Measurements from ENCODE around the gene AQP2. TPM values are rescaled to one million over a fixed set of nuclear protein-coding genes. Genes with fewer than 3 reads are reported as not detected.

The AQP2 gene
- total RNA-seq, 1 experiment from 2014 or later = not detected

GRCh38 chr12:49985981-49986380 is 35.4 kb downstream of the AQP2 start:
- no peaks in the 10 kb centered on the region for H3K79me2 ChIP-seq (ENCODE audit: insufficient read depth, low read length)
- no peak for TF ChIP-seq SIN3A (IDR thresholded peaks at IDR 0.05; ENCODE audit: low read depth)
- TF ChIP-seq RAD21 (IDR thresholded peaks at IDR 0.05; ENCODE audit: low read depth) = no peak
- TF ChIP-seq YY1 (IDR thresholded peaks at IDR 0.05; ENCODE audit: extremely low read depth, insufficient replicate concordance, low read depth, low read length) = no peak
- TF ChIP-seq CBX3 (IDR thresholded peaks at IDR 0.05; ENCODE audit: low read depth) = no peak
- TF ChIP-seq ZFX (IDR thresholded peaks at IDR 0.05) = no peak
- no peak for TF ChIP-seq JUND (IDR thresholded peaks at IDR 0.05)
- no peak for TF ChIP-seq SP1 (IDR thresholded peaks at IDR 0.05; ENCODE audit: low read depth)
- no peak for TF ChIP-seq ZNF274 (IDR thresholded peaks at IDR 0.05; ENCODE audit: low read depth, low read length)
- TF ChIP-seq TCF7L2 (IDR thresholded peaks at IDR 0.05; ENCODE audit: borderline replicate concordance, extremely low read depth, insufficient read depth, insufficient read length) = no peak
- no peak for TF ChIP-seq SRF (IDR thresholded peaks at IDR 0.05; ENCODE audit: low read depth)
- no peak for TF ChIP-seq EGR1 (IDR thresholded peaks at IDR 0.05; ENCODE audit: low read depth)
- TF ChIP-seq, protein P1, sequence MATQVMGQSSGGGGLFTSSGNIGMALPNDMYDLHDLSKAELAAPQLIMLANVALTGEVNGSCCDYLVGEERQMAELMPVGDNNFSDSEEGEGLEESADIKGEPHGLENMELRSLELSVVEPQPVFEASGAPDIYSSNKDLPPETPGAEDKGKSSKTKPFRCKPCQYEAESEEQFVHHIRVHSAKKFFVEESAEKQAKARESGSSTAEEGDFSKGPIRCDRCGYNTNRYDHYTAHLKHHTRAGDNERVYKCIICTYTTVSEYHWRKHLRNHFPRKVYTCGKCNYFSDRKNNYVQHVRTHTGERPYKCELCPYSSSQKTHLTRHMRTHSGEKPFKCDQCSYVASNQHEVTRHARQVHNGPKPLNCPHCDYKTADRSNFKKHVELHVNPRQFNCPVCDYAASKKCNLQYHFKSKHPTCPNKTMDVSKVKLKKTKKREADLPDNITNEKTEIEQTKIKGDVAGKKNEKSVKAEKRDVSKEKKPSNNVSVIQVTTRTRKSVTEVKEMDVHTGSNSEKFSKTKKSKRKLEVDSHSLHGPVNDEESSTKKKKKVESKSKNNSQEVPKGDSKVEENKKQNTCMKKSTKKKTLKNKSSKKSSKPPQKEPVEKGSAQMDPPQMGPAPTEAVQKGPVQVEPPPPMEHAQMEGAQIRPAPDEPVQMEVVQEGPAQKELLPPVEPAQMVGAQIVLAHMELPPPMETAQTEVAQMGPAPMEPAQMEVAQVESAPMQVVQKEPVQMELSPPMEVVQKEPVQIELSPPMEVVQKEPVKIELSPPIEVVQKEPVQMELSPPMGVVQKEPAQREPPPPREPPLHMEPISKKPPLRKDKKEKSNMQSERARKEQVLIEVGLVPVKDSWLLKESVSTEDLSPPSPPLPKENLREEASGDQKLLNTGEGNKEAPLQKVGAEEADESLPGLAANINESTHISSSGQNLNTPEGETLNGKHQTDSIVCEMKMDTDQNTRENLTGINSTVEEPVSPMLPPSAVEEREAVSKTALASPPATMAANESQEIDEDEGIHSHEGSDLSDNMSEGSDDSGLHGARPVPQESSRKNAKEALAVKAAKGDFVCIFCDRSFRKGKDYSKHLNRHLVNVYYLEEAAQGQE (IDR thresholded peaks at IDR 0.05; ENCODE audit: low read depth) = no peak
- TF ChIP-seq, protein P2, sequence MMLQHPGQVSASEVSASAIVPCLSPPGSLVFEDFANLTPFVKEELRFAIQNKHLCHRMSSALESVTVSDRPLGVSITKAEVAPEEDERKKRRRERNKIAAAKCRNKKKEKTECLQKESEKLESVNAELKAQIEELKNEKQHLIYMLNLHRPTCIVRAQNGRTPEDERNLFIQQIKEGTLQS (IDR thresholded peaks at IDR 0.05) = no peak
- TF ChIP-seq EZH2 (IDR thresholded peaks at IDR 0.05) = no peak
- TF ChIP-seq, protein P3, sequence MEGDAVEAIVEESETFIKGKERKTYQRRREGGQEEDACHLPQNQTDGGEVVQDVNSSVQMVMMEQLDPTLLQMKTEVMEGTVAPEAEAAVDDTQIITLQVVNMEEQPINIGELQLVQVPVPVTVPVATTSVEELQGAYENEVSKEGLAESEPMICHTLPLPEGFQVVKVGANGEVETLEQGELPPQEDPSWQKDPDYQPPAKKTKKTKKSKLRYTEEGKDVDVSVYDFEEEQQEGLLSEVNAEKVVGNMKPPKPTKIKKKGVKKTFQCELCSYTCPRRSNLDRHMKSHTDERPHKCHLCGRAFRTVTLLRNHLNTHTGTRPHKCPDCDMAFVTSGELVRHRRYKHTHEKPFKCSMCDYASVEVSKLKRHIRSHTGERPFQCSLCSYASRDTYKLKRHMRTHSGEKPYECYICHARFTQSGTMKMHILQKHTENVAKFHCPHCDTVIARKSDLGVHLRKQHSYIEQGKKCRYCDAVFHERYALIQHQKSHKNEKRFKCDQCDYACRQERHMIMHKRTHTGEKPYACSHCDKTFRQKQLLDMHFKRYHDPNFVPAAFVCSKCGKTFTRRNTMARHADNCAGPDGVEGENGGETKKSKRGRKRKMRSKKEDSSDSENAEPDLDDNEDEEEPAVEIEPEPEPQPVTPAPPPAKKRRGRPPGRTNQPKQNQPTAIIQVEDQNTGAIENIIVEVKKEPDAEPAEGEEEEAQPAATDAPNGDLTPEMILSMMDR (IDR thresholded peaks at IDR 0.05 in 2 of 3, conservative IDR thresholded peaks at IDR 0.05 in 1 of 3; ENCODE audit: borderline replicate concordance in 1 of 3, insufficient read depth in 1 of 3, low read depth in 2 of 3, low read length in 2 of 3) = no peak
- TF ChIP-seq EZH2phosphoT487 (IDR thresholded peaks at IDR 0.05; ENCODE audit: borderline replicate concordance) = no peak
- TF ChIP-seq, protein P4, sequence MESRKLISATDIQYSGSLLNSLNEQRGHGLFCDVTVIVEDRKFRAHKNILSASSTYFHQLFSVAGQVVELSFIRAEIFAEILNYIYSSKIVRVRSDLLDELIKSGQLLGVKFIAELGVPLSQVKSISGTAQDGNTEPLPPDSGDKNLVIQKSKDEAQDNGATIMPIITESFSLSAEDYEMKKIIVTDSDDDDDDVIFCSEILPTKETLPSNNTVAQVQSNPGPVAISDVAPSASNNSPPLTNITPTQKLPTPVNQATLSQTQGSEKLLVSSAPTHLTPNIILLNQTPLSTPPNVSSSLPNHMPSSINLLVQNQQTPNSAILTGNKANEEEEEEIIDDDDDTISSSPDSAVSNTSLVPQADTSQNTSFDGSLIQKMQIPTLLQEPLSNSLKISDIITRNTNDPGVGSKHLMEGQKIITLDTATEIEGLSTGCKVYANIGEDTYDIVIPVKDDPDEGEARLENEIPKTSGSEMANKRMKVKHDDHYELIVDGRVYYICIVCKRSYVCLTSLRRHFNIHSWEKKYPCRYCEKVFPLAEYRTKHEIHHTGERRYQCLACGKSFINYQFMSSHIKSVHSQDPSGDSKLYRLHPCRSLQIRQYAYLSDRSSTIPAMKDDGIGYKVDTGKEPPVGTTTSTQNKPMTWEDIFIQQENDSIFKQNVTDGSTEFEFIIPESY (IDR thresholded peaks at IDR 0.05; ENCODE audit: extremely low read depth, insufficient replicate concordance, low read length) = no peak
- no peak for TF ChIP-seq POLR2A (IDR thresholded peaks at IDR 0.05; ENCODE audit: borderline replicate concordance, extremely low read depth, insufficient read depth, insufficient read length)
- no peak for TF ChIP-seq ELF1 (IDR thresholded peaks at IDR 0.05; ENCODE audit: borderline replicate concordance, low read depth)
- no peaks in the 10 kb centered on the region for H4K20me1 ChIP-seq (ENCODE audit: insufficient read depth)
- H3K9ac ChIP-seq (ENCODE audit: low read length) = no peak overlapping the region
- ChIA-PET POLR2A (no interaction called here), RAD21 (ENCODE audit: low non-redundant PET in 1 of 2, low total read pairs in 2 of 2, uncharacterized antibody in 2 of 2, unreplicated experiment in 2 of 2) (no interaction called here), CTCF (no interaction called here)
- ATAC-seq (no peak), DNase-seq (ENCODE audit: low read depth, low spot score) (no peak)
- H2AFZ ChIP-seq (ENCODE audit: low read depth, low read length, poor library complexity, severe bottlenecking) = no peak overlapping the region
- BruUV-seq (replicated peaks) = no TSS peak
- intact Hi-C loops (cut with micrococcal nuclease) = no loop called here
- no peaks in the 10 kb centered on the region for H3K9me2 ChIP-seq (ENCODE audit: insufficient read depth)
- no peak overlapping the region for H3K4me2 ChIP-seq (ENCODE audit: low read length)
- H3K9me3 ChIP-seq (ENCODE audit: control insufficient read depth in 1 of 2, insufficient read depth in 1 of 2, low read depth in 1 of 2, low read length in 2 of 2) = no peaks in the 10 kb centered on the region
- no peaks in the 10 kb centered on the region for H3K27me3 ChIP-seq (ENCODE audit: insufficient read depth, low read length)
- no peak overlapping the region for H3K4me3 ChIP-seq (replicated peaks in 1 of 2; ENCODE audit: low read depth in 1 of 2, low read length in 2 of 2)
- H3K36me3 ChIP-seq (ENCODE audit: control insufficient read depth in 1 of 2, insufficient read depth in 2 of 2, low read length in 2 of 2) = peaks cover 24 to 41% of the 10 kb centered on the region in 2 experiments
- no peaks in the 10 kb centered on the region for H3K4me1 ChIP-seq (ENCODE audit: control insufficient read depth in 1 of 2, insufficient read depth in 2 of 2, low read length in 2 of 2)
- no peak overlapping the region for H3K27ac ChIP-seq (ENCODE audit: low read depth, low read length)

Data from HCT116 (cell line).